C4-2B (cell line): Measurements from ENCODE around the gene BEND7.

ENCODE experiments used
- H3K27ac ChIP-seq: fragments of 450-650 bp; 2 replicates; pipeline ENCODE4 v1.5.1; 2017
- ZFX ChIP-seq: fragments of 450-650 bp; IDR thresholded peaks from 2 replicates; pipeline ENCODE4 v1.6.1; 2017
- TF ChIP-seq, protein P1 (sequence below): fragments of 450-650 bp; conservative IDR thresholded peaks from 2 replicates; pipeline ENCODE4 v1.5.1; 2017; ENCODE audit warnings: mild to moderate bottlenecking

The BEND7 gene

DNA sequence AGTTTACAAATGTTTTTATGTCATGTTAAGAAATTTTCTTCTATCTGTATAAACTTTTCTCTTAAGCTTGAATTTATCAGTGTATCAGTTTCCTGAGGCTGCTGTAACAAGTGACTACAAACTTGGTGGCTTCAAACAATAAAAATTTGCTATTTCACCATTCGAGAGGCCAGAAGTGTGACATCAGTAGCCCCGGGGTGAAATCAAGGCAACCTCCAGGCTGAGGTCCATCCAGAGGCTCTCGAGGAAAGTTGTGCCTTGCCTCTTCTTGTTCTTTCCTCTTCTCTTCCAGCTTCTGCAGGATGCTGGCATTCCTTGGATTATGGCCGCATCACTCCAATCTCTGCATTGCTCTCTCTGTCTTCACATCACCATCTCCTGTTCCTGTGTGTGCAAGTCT is 6.5 kb upstream of the BEND7 start:
- TF ChIP-seq ZFX = no peak
- no peak overlapping the region for H3K27ac ChIP-seq

DNA sequence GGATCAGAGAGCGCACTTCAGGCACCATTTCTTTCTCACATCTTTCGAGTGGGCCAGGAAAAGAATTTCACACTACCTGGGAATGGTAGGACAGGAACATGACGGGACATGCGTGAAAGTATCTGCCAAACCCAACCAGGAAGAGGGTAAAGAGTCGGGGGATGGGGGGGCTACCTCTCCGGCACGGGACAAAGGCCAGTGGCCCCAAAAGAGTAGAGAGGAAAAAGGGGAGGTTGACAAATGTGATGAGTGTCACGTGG is 830 bp upstream of the BEND7 start:
- TF ChIP-seq, protein P1, sequence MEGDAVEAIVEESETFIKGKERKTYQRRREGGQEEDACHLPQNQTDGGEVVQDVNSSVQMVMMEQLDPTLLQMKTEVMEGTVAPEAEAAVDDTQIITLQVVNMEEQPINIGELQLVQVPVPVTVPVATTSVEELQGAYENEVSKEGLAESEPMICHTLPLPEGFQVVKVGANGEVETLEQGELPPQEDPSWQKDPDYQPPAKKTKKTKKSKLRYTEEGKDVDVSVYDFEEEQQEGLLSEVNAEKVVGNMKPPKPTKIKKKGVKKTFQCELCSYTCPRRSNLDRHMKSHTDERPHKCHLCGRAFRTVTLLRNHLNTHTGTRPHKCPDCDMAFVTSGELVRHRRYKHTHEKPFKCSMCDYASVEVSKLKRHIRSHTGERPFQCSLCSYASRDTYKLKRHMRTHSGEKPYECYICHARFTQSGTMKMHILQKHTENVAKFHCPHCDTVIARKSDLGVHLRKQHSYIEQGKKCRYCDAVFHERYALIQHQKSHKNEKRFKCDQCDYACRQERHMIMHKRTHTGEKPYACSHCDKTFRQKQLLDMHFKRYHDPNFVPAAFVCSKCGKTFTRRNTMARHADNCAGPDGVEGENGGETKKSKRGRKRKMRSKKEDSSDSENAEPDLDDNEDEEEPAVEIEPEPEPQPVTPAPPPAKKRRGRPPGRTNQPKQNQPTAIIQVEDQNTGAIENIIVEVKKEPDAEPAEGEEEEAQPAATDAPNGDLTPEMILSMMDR = no peak
- no peak for TF ChIP-seq ZFX
- H3K27ac ChIP-seq = no peak overlapping the region

DNA sequence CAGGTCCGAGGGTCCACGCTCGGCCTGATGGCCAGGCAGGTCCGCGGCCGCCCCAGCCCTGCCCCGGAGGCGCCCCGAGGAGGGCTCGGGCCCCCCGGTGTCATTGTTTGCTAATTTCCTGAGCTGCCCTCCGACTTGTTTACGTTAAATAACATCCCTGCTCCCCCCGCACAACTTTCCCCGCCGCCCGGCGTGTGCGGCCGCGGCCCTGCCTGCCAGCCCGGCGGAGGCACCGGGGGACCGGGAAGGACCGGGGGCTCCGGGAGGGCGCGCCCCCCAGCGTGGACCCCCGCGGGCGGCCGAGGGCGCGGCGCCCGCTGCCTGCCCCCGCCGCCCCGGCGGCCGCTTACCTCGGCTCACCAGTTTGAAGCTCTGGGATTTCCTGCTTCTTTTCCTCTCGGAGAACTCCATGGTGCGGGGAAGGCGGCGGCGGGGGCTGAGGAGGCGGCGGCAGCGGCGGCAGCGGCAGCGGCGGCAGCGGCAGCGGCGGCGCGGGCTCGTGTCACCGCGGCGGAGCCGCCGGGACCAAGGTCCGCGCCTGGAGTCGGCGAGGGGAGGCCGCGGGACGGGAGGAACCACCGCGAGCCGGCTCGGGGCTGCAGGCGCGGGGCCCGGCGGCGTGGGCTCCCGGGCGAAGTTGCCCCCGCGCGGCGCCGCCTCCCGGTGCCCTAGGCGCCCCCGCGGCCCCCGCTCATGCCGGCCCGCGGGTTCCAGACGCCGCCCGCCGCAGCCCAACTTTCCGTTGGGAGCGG is 515 bp downstream of the BEND7 start:
- peak overlapping the region; percentile 36 for H3K27ac ChIP-seq
- no peak for TF ChIP-seq ZFX
- TF ChIP-seq, protein P1 = no peak

GRCh38 chr10:13527864-13528122 is 1.0 kb downstream of the BEND7 start:
- peak overlapping the region; percentile 36; the same call in 1 of the 2 replicates for H3K27ac ChIP-seq
- TF ChIP-seq, protein P1 = no peak
- TF ChIP-seq ZFX = no peak

GRCh38 chr10:13526948-13527863 is 1.6 kb downstream of the BEND7 start:
- TF ChIP-seq, protein P1 = no peak
- TF ChIP-seq ZFX = no peak
- H3K27ac ChIP-seq = no peak overlapping the region

DNA sequence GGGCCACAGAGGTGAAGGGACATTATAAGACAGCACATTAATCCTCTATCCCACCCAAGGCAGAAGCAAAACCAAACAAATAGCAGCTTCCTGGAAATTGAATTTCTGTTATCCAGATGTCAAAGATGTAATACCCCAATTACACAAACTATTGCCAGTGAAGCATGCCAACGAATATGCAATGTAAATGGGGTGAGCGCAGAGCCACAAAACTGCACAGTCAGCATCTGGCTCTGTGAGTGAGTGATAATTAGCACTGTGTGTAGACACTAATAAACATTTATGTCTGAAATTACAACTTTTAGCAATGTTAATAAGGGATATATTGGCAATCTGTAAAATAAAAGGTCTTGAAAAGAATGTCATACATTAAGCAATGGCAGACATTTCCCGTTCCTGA is 3.2 kb downstream of the BEND7 start:
- H3K27ac ChIP-seq = no peak overlapping the region
- TF ChIP-seq, protein P1 = no peak
- TF ChIP-seq ZFX = no peak

GRCh38 chr10:13521026-13521425 is 7.8 kb downstream of the BEND7 start:
- H3K27ac ChIP-seq = no peak overlapping the region
- TF ChIP-seq, protein P1 = no peak
- TF ChIP-seq ZFX = no peak

DNA sequence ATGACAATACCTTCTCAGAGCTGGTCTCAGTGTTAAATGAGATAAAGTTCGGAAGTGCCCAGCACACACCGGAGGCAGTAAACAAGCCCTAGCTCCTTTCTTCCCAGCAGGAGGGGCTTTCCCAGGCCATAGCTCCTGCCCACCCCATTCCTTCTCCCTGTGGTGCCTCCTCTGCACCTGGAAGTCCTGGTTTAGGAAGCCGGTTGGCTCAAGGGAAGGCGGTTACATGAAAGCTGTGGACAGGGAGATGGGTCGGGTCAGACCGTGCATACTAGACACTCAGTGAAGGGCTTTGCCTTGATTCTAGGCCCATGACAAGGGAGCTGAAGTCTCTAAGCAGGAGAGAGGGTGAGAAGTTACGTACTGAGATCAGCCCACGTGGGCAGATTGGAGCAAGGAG is 8.6 kb downstream of the BEND7 start:
- TF ChIP-seq ZFX = no peak
- TF ChIP-seq, protein P1 = no peak

More for the DNA sequence above, 8.6 kb downstream of the BEND7 start:
- H3K27ac ChIP-seq = no peak overlapping the region
